T-helper 22 cell (primary cell): Measurements from ENCODE around the gene NR4A1.
A peak's percentile ranks its signal among the peaks of the same experiment; 100 is the strongest.

ENCODE experiments used
- DNase-seq: peaks from one replicate; pipeline ENCODE4 v3.0.0-alpha.2; 2020; ENCODE audit warnings: low read depth

NR4A1 gene

DNA sequence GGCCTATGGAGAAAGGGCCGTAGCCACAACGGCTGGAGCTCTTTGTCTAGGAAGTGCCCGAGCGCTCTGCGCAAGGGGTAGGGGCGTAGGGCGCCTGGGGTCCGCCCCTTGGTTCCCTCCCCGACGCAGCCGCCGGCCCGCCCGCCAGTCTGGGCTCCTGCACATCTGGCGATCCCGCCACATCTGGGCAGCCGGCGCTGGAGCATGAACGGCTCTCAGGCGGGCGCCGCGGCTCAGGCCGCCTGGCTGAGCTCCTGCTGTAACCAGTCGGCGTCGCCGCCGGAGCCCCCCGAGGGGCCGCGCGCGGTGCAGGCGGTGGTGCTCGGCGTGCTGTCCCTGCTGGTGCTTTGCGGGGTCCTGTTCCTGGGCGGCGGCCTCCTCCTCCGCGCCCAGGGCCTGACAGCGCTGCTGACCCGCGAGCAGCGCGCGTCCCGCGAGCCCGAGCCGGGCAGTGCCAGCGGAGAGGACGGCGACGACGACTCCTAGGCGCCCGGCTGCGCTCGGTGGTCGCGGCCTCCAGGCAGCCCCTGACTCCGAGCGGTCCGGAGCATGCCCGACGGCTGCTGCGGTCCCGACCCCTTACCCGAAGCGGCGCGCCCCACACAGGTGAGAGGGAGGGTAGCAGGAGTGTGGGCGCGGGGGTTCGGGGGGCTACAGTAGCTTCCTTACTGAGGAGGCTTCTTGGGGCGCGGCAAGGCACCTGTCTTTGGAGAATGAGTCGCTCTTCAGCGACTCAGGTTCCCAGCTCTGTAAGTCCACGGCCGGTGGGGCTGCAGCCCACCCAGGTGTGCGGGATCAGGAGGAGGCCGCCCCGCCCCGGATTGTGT lies 28.5 kb downstream of the NR4A1 start, which contains the start of gene SMIM41:
TSS of gene SMIM41 (plus strand) at position 129 of the 827 bp plus-strand sequence. CDS start at position 205, 76 bp downstream.
- no peak for DNase-seq

DNA sequence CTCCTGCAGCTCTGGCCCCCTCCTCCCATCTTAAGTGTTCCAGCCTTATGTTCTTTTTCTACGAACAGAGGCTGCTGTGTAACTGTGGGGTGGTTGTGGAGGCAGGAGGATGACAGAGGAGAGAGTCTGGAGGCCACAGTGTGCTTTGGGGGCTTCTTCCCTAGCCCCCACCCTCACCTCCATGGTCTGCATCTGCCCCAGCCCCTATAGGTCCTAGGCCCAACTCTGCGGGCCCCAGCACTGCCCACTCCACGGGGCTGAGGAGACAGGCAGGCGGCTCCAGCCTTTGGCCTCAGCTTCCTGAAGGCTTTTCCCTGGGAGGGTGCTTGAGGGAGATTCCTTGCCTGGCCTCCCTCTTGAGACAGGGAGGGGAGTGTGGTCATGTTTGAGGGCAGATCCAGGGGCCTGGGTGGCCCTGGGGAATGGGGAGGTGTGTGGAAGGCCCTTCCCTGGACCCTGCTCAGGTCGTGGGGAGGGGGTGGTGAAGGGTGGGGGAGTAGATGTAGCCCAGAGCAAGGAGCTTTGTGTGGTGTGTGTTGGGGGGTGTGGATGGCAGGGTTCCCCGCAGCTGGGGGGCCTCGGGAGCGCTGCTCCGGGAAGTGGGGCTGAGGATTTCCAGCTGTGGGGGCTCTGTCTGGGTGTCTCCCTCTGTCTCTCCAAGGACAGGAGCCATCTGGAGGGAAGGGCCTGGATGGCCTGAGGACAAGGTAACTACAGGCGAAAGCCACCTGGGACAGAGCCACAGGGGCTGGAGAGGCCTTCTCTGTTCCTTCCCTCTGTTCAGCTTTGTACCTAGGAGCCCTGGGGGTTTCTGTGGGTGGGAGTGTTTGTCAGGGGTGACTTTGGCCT lies 29.4 kb downstream of the NR4A1 start:
- DNase-seq = no peak

DNA sequence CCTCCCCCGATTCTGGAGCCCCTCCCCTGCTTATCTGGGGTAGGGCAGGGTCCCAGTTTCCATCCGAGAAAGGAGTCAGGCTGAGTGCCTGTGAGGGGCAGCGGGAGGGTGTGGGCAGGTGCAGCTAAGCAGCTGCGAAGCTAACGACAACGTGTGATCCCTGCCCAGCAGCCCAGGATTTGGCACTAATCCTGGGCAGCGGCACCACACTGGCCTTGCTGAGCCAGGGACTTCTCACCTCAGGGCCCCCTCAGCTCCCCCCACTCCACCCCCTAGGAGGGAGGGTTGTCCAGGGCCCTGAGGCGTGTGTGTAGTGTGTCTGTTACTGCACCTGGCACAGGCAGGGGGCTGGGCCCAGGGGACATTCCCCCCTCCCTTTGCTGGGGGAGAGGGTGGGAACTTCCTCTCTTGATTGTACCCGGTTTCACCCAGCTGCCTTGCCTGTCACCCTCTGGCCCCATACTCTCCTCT lies 30.1 kb downstream of the NR4A1 start:
- no peak for DNase-seq

DNA sequence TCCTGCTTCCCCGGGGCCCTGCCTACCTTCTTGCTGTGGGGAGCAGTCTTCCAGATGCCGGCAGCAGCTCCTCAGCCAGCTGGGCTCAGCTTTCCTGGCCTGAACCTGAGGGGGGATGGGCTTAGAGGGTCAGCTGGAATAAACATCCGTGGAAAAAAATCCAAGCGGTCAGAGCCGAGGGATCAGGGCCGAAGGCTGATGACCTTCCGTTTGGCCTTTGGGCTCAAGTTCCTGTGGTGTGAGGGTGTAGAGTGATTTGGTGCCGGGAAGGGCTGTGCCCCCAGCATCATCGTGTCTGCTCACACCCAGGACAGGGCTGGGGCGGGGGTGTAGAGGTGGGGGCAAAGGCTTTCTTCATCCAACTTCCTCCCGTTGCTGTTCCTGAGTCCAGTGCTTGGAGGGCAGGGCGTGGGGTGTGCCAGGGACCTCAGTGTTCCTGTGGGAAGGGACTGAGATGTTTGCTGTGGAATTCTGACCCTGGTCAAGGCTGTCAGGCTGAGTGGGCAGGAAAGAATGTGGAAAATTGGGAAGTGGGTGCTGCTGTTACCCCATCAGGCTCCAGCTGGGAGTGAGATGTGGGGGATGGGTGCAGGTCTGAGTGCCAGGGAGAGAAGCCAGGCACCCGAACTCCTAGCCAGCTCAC lies 30.9 kb downstream of the NR4A1 start:
- DNase-seq = no peak

DNA sequence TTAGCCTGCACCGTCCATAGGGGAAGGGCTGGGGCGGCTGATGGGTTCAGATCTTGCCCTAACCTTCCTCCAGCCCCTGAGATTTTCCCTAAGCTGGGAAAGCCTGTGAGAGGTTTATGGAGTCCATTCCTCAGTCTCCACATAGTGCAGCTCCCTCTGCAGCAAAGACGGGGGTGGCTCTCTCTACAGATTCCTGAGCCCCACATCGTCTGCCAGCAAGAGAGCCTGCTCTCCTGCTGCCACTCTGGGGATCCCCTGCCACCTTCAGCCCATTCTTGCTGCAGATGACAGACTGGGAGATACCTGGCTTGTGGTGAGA lies 31.4 kb downstream of the NR4A1 start:
- no peak for DNase-seq

DNA sequence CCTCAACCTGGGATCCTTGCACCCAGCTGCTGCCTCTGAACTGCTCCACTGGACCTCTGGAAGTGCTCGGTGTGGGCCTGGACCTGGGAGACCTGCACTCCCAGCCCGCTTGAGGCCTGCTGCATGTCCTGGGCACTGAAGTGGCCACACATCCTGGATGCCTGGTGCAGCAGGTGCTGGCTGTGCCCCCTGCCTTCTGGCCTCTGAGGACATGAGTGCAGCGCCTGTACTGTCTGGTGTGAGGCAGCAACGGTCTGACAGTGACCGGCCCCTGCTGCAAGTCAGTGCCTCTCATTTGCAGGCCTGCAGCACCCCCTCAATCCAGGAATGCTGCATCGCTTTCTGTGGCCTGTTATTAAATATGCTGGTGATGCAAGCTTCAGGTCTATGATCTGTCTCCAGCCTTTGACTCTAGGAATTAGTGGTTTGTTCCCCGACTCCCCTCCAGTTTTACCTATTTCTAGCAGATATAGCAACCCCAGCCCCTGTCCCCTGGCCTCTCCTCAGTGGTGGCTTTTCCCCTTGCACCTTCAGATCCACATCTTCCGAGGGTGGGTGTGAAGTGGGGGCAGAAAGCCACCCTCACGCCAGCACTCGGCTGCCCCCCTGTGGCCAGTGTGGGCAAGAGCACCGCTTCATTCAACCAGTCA lies 31.9 kb downstream of the NR4A1 start:
- DNase-seq = peak; percentile 30

DNA sequence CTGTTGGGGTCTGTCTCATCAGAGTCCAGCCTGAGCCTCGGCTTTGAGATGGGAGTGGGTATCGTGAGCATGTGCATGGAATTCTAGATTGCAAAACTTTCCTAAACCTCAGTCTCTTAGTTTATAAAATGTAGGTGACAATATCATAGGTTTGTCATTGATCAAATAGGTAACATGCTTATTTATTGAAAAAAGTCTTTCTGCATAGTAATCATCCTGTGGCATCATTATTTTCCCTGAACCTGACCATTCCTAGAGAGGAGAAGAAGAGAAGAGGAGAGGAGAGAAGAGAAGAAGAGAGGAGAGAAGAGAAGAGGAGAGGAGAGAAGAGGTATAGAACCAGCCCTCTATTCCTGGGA lies 32.4 kb downstream of the NR4A1 start:
- no peak for DNase-seq

DNA sequence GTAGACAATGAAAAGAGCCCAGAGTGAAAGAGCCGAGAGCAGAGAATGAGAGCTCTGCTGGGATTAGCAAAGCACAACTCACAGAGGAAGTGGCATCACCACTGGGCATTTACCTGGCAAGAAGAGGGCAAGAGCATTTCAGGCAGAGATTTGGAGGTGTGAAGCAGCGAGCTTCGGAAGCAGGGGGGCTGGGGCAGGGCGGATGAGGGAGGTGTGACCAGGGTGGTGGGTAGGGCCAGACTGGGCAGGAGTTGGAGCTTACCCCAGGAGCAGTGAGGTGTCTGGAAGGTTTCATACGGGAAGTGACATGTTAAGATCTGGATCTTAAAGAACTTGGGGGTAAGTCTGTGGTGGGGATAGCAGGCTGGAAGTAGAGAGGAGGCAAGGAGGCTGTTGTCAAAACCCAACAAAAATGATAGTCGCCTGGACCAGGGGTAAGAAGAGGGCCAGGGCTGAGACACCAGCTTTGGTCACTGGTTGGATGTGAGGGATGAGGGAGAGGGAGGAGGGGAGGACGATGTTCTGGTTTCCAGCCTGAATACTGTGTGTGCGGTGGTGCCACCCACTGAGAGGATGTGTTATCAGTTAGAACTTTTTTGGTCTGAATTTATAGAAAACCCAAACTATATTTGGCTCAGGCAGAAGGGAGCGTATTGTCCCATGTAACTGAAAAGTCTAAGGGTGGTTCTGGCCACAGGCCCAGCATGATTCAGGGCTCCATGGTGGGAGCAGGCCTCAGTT lies 33.4 kb downstream of the NR4A1 start:
- DNase-seq = no peak

DNA sequence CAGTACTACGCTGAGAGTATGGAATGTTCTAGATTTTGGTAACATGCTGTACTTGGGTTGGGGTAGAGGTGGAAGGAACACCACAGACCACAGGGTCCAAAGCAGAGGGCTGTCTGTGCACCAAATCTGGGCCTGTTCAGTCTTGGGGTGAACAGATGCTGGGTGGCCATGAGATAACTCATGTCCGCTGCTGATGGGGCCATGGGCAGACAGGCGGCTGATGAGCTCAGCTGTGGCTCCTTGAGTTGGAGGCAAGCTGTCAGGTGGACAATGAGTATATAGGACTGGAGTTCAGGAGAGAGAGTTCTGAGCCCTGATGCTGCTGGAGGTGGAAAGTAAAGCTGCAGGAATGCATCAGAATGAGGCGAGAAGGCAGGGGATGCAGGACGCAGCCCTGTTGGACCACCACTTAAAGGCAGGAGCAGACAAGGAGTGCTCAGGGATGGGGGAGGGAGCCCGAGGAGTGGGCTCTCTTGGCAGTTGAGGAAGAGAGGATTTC lies 34.5 kb downstream of the NR4A1 start:
- DNase-seq = no peak

DNA sequence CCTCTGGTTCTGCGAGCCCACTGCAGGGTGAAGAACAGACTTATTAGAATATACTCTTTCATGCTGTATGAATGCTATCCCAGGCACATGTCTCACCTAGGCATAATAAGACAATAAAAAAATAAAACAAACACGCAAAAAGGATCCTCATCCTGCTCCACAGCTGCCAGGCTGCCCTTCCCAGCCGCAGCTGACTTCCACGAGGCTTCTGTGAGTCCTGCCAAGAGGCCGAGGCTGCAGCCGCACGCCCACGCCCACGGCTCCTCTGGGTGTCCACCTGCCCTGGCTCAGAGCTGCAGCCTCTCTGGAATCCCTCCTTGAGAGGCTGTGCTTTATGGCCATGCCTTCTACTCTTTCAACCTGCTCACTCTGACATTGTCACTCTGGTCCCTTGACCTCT lies 35.1 kb downstream of the NR4A1 start:
- DNase-seq = no peak

DNA sequence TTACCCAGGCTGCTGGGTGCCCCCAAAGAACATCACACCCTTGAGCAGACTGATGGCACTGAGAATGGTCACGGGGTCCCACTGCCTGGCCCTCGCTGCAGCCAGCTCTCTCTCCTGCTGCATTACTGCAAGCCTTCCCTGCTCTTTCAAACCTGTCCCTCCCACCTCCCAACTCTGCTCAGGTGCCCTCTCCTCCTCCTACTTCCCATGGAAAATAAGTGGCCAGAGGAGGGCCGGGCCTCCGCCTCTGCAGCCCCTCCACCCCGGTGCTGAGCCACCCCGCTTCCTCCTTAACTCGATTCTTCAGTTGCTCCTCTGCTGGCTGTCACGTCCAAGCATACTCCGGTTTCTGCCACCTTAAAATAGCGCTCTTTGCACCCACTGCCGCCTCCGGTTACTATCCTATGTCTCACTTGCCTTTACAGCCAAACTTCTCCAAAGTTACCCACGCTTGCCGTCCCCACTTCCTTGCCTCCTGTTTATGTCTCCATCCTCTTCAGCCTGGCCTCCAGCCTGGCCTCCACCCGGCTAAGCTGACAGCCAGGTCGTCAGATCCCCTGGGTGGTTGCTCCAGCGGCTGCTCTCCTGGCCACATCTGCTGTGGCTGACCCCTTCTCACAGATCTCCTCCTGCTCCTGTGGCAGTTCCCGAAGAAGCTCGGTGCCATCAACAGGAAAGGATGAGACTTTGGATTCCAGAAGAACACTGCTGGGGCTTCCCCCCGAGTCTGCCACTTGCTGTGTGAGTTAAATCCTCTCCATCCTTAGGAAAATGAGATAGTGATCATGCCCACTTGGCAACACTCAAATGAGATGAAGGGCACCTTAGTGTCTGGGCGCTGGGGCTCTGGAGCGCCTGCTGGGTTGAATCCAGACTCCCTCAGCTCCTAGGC lies 35.9 kb downstream of the NR4A1 start:
- no peak for DNase-seq

DNA sequence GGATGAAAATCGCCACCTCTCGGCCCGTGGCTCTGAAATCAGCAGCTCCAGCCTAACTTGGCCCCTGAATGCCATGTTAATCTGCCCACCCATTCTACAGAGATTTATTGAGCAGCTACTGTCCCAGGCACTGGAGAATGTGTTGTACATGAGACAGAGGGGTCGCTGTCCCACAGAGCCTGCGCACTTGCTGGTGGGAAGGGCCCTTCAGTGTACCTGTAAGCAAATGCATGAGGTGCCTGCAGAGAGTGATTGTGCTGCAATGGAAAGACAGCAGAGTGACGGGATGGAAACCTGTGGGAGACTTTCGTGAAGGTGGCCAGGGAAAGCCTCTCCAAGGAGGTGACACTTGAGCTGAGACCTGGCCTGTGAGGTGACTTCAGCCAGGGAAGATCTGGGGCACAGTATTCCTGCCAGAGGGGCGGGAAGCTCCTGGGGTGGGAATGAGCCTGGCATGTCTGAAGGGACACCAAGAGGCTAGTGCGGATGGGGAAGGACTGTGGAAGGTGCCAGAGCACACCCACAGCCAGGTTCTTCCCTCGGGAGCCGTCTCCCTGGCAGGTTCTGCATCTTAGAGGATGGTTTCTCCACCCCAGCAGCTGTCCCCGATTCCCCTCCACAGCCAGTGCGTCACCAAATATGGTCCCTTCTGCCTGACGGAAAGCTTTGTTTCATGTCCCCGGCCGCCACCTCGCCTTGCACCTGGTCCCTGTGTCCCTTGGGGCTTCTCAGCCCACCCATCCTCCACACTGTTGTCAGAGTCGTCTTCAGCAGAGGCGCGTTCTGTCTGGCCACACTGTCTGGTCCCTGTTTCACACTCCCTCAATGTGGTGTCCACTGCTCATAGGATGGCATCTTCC lies 36.9 kb downstream of the NR4A1 start:
- DNase-seq = no peak

DNA sequence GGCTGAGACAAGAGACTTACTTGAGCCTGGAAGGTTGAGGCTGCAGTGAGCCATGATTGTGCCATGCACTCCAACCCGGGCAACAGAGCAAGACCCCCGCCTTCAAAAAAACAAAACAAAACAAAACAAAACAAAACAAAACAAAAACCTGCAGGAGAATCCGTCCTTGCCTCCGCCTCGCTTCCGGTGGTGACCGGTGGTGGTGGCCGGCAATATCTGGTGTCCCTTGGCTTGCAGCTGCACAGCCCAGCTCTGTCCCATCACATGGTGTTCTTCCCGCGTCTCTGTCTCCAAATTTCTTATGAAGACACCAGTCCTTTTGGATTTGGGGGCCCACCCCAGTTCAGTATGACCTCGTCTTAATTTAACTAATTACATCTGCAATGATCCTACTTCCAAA lies 38.2 kb downstream of the NR4A1 start:
- DNase-seq = no peak

DNA sequence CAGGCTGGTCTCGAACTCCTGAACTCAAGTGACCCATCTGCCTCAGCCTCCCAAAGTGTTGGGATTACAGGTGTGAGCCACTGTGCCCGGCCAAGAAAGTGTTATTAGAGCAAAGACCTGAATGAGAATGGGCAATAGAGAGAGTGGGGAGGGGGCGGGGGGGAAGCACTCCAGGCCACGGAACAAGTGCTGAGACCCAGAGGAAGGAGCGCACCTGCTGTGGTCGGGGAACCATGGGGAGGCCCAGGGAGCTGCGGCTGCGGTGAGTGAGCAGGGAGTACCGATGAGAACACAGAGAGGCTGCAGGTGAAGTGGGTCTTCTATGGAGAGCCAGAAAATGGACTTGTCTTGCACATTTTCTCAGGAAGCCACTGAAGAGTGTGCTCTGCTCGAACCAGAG lies 39.0 kb downstream of the NR4A1 start:
- no peak for DNase-seq

DNA sequence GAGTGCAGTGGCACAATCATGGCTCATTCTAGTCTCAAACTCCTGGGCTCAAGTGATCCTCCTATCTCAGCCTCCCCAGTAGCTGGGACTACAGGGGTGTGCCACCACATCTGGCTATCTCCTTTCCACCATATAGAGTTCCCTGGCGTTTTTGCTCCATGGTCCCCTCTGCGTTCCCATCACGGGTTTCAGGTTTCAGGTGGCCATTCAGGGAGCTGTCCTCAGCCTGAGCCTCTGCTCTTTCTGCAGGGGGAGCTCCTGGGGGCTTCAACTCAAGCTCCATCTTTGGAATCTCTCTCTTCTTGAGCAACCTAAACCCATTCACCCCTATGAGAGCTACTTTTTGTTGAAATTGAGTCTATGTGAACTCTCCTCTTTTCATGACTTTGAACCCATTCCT lies 39.8 kb downstream of the NR4A1 start:
- DNase-seq = no peak

DNA sequence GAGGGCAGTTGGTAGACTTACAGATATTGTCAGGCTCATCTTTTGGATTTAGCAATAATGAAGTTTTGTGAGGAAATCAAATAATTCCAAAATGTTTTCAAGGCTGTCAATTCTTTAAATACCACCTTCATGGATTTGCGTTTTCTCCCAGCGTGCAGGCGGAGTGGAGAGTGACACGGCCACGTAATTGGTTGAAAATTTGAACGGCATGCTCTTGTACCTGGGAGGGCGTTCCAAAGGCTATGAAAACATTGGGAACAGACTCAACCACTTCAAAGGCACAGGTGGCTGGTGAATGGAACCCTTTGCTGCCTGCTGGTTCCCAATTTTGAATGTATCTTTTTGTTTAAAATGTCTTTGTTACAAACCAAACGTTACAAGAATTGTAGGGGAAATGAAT lies 40.6 kb downstream of the NR4A1 start:
- no peak for DNase-seq

DNA sequence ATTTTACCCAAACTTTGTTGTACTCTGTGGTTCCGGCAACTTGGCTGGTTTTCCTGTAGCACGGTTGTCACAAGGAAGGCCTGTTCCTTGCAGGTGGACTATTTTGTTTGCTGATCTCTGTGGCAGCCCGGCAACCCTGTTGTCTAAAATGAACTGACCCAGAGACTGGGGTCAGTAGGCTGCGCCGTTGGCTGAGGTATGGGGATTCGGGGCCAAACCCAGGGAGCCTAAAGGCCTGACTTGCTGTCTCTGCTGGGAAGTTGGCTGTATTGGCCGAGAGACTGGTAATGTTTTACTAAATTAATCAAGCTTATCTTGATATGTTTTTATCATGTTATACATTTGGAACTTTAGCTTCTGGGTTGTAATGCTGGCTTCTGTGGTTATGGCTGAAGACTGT lies 42.1 kb downstream of the NR4A1 start:
- DNase-seq = no peak

DNA sequence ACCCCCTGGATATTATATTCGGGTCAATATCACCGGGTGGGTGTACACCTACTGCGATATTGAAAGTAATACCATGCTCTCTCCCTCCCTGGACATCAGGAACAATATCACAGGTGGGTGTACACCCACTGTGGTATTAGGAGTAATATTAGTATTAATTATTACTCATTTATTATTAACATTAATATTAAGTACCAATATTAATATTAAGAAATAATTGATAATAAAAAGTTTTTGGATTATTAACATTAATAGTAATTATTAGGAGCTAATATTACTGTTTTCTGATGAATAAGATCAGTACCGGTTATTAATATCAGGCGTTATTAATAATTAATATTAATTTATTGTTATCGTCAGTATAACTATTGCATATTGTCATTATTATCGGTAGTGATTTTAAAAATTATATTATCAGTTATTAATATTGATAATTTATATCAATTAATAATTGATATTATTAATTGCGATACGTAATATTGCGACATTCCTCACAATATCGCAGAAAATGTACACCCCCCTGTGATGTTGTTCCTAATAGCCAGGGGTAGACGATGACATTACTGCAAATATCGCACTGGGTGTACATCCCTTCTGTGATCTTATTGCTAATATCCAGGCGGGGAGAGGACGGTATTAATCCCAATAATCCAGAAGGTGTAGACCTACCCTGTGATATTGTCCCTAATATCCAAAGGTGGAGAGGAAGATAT lies 45.2 kb downstream of the NR4A1 start:
- no peak for DNase-seq
